ENCODE results near the gene PTH2.

DNA sequence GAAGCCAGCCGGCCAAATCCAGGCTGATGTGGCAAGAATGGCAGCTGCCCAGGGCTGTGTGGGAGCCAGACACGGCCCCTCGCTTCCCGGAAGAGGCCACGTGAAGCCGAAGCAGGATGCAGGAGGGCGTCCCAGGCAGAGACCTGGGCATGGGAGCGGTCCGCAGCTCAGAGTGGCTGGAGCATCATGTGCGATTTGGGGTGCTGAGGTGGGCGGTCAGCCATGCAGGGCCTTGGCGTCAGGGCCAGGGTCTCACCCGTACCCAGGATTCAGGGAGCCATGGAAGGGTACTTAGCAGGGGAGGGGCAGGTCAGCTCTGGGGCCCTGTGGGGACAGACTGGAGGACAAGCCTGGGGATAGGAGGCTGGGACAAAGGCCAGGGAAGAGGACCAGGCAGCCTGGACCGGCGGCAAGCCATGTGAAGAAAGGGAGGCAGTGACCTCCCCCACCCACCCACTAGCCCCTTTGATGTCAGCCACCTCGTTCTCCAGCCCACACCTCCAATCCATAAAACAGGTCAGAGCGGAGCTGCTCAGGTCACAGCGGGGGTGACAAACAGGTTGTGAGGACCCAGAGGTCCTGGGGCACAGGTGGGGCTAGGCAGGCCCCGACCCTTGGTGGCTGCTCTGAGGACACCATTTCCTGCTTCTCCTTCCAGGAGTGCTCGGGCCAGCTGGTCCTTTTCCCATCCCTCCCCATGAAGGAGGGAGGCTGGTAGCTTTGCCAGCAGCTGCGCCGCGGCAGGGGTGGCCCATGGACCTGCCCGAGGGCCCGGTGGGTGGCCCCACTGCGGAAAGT is 32.9 kb downstream of the PTH2 start:
- TF ChIP-seq, protein P1, sequence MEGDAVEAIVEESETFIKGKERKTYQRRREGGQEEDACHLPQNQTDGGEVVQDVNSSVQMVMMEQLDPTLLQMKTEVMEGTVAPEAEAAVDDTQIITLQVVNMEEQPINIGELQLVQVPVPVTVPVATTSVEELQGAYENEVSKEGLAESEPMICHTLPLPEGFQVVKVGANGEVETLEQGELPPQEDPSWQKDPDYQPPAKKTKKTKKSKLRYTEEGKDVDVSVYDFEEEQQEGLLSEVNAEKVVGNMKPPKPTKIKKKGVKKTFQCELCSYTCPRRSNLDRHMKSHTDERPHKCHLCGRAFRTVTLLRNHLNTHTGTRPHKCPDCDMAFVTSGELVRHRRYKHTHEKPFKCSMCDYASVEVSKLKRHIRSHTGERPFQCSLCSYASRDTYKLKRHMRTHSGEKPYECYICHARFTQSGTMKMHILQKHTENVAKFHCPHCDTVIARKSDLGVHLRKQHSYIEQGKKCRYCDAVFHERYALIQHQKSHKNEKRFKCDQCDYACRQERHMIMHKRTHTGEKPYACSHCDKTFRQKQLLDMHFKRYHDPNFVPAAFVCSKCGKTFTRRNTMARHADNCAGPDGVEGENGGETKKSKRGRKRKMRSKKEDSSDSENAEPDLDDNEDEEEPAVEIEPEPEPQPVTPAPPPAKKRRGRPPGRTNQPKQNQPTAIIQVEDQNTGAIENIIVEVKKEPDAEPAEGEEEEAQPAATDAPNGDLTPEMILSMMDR (IDR thresholded peaks at IDR 0.05; ENCODE audit: low read depth, low read length): no peak
- no peak for TF ChIP-seq EZH2phosphoT487 (IDR thresholded peaks at IDR 0.05; ENCODE audit: low read depth)
